ENCODE data around the gene SPECC1L.

GRCh38 chr22:24437741-24438328, 167.2 kb downstream of the SPECC1L start:
- TF ChIP-seq, protein P1, sequence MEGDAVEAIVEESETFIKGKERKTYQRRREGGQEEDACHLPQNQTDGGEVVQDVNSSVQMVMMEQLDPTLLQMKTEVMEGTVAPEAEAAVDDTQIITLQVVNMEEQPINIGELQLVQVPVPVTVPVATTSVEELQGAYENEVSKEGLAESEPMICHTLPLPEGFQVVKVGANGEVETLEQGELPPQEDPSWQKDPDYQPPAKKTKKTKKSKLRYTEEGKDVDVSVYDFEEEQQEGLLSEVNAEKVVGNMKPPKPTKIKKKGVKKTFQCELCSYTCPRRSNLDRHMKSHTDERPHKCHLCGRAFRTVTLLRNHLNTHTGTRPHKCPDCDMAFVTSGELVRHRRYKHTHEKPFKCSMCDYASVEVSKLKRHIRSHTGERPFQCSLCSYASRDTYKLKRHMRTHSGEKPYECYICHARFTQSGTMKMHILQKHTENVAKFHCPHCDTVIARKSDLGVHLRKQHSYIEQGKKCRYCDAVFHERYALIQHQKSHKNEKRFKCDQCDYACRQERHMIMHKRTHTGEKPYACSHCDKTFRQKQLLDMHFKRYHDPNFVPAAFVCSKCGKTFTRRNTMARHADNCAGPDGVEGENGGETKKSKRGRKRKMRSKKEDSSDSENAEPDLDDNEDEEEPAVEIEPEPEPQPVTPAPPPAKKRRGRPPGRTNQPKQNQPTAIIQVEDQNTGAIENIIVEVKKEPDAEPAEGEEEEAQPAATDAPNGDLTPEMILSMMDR (IDR thresholded peaks at IDR 0.05): no peak
- no peak for TF ChIP-seq POLR2A (IDR thresholded peaks at IDR 0.05)

Data from body of pancreas (tissue), 4 donors.